ENCODE data around the gene KLHL36. TPM values are rescaled to one million over a fixed set of nuclear protein-coding genes. Genes with fewer than 3 reads are reported as not detected.
A peak's percentile ranks its signal among the peaks of the same experiment; 100 is the strongest.

The KLHL36 gene
- total RNA-seq, 2 experiments from 2014 or later, result 58.9 to 66.1 TPM

GRCh38 chr16:84699147-84699711, 50.9 kb downstream of the KLHL36 start:
- Histone ChIP-seq H3K4me1 (ENCODE audit: insufficient read depth, low read length, poor library complexity, severe bottlenecking) (peaks cover 37% of the 10 kb centered on the region), H3K9me2 (ENCODE audit: insufficient read depth, low read length) (no peaks in the 10 kb centered on the region), H3K4me2 (ENCODE audit: low read length) (peak overlapping the region; percentile 71), H3K36me3 (ENCODE audit: insufficient read depth, low read length) (peaks cover under 1% of the 10 kb centered on the region; the same call in 1 of the 2 replicates), H3K4me3 (ENCODE audit: low read depth, low read length, poor library complexity, severe bottlenecking) (peak overlapping the region; percentile 97), H3K79me2 (ENCODE audit: insufficient read depth, low read depth, low read length) (peaks cover 41% of the 10 kb centered on the region), H3K9me3 (ENCODE audit: low read length) (no peaks in the 10 kb centered on the region), H3K27ac (ENCODE audit: low read depth, low read length, poor library complexity, severe bottlenecking) (peak overlapping the region; percentile 13), H4K20me1 (ENCODE audit: insufficient read depth, low read length) (peaks cover 22% of the 10 kb centered on the region), H2AFZ (ENCODE audit: low read length) (peak overlapping the region; percentile 79)
- no peak for DNase-seq (ENCODE audit: low spot score)
- TF ChIP-seq, protein P1, sequence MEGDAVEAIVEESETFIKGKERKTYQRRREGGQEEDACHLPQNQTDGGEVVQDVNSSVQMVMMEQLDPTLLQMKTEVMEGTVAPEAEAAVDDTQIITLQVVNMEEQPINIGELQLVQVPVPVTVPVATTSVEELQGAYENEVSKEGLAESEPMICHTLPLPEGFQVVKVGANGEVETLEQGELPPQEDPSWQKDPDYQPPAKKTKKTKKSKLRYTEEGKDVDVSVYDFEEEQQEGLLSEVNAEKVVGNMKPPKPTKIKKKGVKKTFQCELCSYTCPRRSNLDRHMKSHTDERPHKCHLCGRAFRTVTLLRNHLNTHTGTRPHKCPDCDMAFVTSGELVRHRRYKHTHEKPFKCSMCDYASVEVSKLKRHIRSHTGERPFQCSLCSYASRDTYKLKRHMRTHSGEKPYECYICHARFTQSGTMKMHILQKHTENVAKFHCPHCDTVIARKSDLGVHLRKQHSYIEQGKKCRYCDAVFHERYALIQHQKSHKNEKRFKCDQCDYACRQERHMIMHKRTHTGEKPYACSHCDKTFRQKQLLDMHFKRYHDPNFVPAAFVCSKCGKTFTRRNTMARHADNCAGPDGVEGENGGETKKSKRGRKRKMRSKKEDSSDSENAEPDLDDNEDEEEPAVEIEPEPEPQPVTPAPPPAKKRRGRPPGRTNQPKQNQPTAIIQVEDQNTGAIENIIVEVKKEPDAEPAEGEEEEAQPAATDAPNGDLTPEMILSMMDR (conservative IDR thresholded peaks at IDR 0.05; ENCODE audit: low read length), result no peak
- TF ChIP-seq EZH2phosphoT487 (IDR thresholded peaks at IDR 0.05; ENCODE audit: borderline replicate concordance, low read depth, low read length), result no peak
- ChIA-PET POLR2A (no interaction called here), CTCF (ENCODE audit: unreplicated experiment) (no interaction called here)
- no TSS peak for BruUV-seq (replicated peaks)
- intact Hi-C loops (cut with micrococcal nuclease; ENCODE audit: unreplicated experiment), result no loop called here

DNA sequence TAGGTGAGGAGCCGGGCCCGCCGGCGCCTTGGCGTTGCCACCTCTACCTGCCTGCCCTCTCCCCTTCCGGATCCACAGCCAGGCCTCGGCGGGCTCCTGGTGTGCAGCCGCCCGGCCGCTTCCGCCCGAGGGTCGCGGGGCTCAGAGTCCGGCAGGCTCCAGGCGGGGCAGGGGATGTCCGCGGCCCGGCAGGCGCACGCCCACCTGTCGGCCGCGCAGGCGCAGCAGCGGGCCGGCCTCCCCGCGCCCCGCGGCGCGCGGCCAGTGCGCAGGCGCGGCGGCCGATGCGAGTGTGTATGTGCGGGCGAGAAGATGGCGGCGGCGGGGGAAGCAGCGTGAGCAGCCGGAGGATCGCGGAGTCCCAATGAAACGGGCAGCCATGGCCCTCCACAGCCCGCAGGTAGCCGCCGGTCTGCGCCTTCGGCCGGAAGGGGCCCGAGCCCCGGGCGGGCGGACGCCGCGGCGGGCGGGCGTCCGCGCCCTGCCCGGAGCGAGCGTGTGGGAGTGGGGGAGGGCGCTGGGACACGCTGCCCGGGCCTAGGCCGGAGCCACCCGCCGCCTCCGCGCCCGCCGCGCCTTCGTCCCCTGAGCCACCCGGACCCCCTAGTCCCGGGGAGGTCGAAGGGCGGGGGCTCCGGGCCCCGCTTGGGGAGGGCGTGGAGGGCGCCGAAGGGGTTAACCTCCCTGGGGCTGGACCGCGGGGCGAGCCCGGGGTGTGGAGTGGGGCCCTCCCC, 51.6 kb downstream of the KLHL36 start, which contains the start of gene USP10:
Gene USP10, plus strand, starts transcription at position 289 of the 734 bp plus-strand sequence. Its CDS starts 91 bp downstream, at position 380.
- intact Hi-C loops (cut with micrococcal nuclease; ENCODE audit: unreplicated experiment), result loop anchor here (2.0 kb wide), 1 partner anchor 27 kb away; no protein-coding TSS in a partner anchor
- Histone ChIP-seq H3K4me1 (ENCODE audit: insufficient read depth, low read length, poor library complexity, severe bottlenecking) (peaks cover 38% of the 10 kb centered on the region), H3K4me3 (ENCODE audit: low read depth, low read length, poor library complexity, severe bottlenecking) (peak within 1 kb of the TSS; percentile 97), H4K20me1 (ENCODE audit: insufficient read depth, low read length) (peaks cover 29% of the 10 kb centered on the region), H2AFZ (ENCODE audit: low read length) (peak within 1 kb of the TSS; percentile 79), H3K27ac (ENCODE audit: low read depth, low read length, poor library complexity, severe bottlenecking) (peak within 1 kb of the TSS; percentile 66), H3K9me2 (ENCODE audit: insufficient read depth, low read length) (no peaks in the 10 kb centered on the region), H3K79me2 (ENCODE audit: insufficient read depth, low read depth, low read length) (peaks cover 48% of the 10 kb centered on the region), H3K36me3 (ENCODE audit: insufficient read depth, low read length) (peaks cover 7% of the 10 kb centered on the region), H3K4me2 (ENCODE audit: low read length) (peak within 1 kb of the TSS; percentile 79), H3K9me3 (ENCODE audit: low read length) (no peaks in the 10 kb centered on the region)
- TF ChIP-seq, protein P1 (conservative IDR thresholded peaks at IDR 0.05; ENCODE audit: low read length), result no peak
- no peak for TF ChIP-seq EZH2phosphoT487 (IDR thresholded peaks at IDR 0.05; ENCODE audit: borderline replicate concordance, low read depth, low read length)
- ChIA-PET POLR2A (interaction anchor here (0.5 to 2.4 kb wide), 5 partner anchors 16 to 39 kb away, joined by 3 to 19 read pairs (median 7); no protein-coding TSS in a partner anchor), CTCF (ENCODE audit: unreplicated experiment) (no interaction called here)
- peak; percentile 89 for DNase-seq (ENCODE audit: low spot score)
- no TSS peak for BruUV-seq (replicated peaks)

Data from OCI-LY7 (cell line).